NCI-H345 (cell line): ENCODE results near the gene ROR1.

Experiments used
- DNase-seq: peaks from one replicate; lab custom pipeline; 2025; lab: John Stamatoyannopoulos, UW

Gene ROR1

DNA sequence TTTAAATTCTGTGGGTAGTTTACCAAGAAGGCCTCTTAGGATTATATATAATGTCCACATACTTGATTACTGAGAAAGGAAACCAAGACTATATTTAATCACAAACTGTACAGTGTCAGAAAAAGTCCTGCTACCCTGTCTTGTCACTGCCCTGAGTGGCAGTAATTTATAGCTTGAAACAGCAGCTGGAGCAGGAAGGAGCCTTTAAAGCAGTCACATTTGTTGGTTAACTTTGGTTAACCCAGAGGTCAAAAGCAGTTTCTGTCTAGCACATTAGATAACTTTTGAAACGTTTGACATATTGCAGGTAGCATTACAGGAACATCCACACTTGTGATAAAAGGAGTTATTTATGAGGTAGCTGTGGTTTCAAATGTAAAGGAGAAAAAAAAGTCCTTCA, 161.7 kb downstream of the ROR1 start:
- no peak for DNase-seq

DNA sequence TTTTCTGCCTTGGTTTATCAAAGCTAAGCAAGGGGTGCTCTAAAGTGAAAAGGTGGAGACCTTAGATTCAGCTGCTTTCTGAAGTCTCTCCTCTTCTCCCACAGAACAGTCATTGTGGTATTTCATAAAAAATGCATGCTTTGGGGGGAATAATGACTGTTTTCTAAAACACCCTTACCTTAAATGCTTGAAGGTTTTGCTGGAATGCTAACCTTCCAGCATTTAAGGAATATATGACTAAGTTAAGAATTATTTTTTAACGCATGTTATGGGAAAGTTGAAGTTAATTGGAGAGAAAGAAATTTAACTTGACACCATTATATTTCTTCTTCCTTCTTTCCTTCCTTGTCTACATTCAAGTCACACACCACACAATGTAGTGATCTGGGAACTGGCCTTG, 162.5 kb downstream of the ROR1 start:
- no peak for DNase-seq

DNA sequence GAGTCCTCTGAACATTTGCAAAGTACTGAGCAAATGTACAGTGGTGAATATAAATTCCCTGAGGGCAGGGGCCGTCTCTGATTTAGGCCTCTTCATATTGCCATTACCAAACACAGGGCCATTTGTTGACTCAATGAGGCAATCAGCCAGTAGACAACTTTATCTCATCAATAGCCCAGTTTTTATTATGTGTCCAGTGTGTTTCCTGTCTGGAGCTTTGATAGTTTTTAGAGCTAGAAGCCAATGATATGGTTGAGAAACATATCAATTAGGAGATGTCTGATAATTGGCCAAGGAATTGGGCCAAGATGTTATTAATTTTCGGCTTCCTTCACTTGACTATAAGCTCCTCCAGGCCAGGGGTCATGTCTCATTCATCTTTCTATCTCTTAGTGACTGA, 163.0 kb downstream of the ROR1 start:
- DNase-seq = no peak

DNA sequence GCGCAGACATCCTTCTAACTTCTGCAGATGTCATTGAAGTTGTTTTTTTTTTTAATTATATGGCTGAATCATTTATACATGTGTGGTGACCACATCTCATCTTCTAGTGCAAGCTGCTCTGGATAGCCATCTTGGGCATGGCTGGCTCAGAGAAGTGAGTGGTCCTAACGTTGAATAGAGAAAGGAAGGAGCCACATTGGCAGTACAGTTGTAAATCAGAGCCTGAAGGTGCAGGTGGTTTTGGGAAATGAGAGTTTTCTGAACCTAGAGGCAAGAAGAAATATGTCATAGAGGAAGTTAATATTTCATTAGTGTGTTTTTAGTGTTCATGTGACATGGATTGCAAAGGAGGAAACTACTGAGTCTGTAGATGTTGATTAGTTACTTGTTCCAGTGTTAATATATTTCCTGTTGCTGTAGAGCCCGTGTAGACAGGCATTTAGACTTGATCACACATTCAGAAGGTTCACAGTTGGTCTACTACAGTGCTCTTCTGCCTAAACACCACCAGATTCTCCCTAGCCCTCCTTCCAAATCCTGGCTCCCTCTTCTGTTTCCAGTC, 163.7 kb downstream of the ROR1 start:
- DNase-seq = no peak

DNA sequence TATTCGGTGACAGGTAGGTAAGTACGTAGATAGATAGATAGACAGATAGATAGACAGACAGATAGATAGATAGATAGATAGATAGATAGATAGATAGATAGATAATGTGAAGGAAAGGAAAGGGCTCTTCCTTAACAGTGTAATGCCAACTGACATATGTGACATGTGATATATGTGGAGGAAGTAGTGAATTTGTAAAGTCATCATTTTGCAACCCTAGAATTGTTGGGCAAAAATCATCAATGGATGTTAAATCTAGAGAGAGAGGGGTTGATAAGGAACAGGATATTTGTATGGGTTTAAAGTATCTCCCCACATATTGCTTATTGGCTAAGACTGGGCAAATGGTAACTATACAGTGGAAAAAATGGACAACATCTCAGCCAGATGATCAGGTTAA, 166.6 kb downstream of the ROR1 start:
- DNase-seq = no peak

DNA sequence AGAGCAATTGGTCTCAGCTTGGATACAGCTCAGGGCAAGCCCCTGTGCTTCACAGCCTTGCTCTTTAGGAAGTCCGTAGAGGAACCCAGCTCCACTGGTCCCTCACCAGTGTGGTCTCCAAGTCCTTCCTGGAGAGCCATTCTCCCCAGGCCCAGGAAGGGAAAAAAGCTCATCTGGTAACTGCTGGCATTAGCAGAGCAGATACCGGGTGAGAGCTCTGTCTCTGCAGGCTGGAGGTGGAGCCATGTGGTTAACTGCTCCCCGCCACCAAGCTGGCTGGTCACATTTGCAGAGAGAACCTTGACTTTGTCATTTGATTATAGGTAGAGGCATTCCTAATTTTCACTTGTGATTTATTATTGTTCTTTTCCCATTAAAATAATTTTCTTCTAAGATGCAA, 169.6 kb downstream of the ROR1 start:
- no peak for DNase-seq

DNA sequence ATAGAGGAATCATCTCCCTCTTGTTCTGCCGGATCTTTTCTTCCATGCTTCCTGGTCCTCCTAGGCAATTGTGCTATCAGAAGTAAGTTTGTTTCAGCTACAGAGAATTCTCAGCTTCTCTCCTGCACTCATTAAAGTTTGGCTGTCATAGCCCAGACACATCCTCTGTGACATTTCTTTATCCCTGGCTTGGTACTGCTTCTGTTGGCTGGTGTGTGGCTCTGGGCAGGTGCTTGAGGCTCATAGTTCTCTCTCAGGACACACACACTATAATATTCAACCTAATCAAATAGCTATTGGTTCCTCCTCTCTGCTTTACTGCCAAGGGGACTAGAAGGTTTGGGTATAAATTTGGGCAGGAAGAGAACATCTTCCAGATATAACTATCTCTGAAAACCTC, 172.1 kb downstream of the ROR1 start:
- no peak for DNase-seq

DNA sequence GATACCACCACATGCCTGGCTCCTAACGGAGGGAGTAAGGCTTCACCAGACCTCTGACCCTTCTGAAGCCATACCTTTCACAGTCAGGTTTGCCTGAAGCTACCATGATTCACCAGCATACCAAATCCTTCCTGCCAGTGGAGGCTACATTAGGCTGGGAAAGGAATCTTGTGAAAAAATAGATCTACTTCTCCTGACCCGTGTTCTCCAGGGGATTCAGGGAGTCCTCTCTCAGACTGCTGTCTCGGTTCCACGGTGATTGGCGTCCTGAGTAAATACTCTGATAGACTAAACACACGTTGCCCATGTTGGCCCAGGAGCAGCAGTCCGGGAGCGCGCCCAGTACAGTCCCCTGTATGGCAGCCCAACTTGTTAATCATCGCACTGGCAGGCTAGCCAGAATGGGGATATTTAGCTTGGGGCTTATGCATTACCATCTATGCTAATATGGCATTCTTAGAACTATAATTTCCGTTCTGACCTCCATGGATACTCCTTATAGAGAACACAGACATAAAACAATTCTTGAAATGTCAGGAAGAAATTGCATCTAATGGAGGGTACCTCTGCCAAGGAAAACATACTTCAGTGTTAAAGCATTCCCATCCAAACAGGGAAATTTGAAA, 173.2 kb downstream of the ROR1 start:
- no peak for DNase-seq

DNA sequence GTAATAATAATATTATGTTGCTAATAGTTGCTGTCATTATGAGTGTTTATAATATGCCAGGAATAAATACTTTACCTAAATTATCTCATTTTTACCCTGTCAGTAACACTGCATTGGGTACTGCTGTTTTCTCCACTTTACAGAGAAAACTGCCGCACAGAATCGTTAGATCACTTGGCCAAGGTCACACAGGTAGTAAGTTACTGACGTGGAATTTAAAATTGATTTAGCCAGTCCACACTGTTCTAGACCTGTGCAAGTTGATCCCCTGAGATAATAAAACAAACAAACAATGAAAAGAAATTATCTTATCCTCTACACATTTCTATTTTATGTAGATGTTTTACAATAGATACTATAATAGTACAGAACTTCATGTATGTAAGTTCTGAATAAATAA, 174.1 kb downstream of the ROR1 start:
- DNase-seq = no peak

DNA sequence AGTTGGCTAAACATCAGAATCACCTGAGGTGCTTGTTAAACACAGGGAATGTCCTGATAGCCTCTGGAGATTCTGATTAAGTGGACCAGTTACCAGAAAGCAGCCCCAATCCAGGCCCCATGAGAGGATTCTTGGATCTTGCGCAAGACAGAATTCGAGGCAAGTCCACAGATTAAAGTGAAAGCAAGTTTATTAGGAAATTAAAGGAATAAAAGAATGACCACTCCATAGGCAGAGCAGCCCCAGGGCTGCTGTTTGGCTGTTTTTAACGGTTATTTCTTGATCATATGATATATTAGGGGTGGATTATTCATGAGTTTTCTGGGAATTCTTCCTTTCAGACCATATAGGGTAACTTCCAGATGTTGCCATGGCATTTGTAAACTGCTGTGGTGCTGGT, 176.2 kb downstream of the ROR1 start:
- DNase-seq = no peak

DNA sequence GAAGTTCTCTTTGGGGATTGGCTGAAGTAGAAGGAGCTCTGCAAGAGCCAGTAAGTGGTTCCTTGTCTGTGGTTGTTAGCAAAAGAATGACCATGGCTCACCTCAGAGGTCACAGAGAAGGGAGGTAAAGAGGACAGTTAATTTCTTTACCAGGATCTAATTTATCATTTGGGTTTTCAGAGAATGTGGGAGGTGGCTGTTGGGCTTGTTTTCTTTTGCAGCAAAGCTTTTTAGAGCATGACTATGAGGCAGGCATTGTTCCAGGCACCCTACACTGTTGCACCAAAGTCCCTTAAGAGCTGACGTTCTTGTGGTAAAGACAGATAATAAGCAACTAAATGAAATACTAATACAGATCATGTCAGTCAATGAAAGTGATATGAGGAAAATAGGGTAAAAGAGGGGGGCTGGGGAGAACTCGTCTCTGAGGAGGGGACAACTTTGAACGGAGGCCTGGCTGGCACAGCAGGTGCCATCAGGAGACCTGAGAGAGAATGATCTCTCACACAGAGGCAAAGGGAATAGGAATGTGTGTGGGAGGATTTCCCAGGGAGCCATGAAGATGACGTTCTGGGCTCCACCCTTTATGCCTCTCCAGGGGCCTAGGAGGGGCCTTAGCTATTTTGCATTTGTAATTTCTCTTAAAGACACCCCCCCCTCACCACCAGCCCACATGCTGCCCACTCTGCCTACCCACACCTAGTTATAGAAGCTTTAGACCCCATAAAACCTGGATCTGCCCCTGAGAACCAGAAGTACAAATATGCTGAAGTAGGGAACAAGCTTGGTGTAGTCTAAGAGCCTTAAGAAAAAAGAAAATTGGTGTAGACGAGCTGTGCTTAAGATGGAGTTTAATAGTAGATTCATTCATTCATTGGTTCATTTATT, 177.5 kb downstream of the ROR1 start:
- DNase-seq = no peak

DNA sequence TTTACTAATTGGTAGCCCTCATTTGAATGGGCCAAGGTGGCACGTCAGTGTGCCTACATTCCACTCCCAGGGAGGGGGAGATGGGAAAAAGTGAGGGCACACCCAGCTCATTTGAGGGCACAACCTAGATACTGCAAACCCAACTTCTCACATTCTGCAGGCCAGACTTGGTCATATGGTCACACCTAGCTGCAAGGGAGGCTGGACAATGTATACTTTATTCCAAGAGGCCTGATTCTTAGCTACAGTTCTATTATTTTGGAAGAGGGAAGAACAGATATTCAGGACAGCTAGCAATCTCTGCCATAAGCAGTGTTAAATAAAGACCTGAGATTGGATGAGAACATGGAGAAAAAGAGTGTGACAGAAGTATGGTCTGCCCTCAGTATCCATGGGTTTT, 180.4 kb downstream of the ROR1 start:
- no peak for DNase-seq

DNA sequence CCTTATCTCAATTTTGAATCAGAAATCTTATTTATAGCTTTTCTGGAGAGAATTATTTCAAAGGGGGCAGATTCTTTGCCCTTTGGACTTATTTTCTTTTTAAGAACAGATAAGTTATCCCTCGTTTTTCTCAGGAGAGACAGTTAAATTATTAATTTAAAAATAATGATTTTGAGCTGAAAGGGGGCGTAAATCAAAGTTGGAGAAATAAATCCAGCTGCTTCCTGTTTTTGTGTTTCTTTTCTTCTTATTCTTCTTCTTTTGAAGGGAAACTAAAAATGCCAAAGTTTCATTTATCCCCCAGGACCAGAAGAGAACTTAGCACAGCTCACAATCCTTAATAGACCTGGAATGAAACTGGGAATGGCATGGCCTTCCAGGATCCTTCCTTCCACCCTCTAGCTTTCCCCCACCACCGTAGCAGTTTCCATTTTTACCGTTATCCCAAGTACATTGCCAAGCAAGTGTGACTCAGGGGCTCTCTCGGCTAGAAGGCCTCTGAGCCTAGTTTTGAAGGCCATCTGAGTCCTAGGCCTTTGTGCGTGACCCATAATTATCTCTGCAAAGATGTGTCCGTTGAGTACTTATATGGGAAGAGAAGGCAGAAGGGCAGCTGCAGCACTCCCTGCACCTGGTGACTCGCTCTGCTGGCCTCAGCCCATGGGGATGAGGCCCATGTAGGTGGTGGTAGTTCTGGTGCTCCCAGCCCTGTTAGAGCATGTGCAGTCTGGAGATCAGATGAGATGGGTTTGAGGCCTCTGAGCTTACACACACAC, 181.7 kb downstream of the ROR1 start:
- DNase-seq = no peak

DNA sequence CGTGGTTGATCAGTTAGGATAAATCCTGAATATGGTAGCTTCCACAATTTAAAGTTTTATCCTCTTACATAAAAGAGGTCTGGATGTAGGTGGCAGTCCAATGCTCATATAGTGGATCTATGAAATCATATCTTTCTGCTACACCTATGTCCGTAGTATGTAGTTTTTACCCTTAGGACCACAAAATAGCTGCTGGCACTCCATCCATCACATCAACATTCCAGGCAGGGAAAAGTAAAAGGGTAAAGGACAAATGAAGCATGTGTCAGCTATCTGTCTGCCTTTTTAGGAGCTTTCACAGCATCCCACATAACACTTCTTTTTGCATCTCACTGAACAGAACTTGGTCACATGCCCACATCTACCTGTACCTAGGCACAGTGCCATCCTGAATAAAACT, 184.7 kb downstream of the ROR1 start:
- no peak for DNase-seq

DNA sequence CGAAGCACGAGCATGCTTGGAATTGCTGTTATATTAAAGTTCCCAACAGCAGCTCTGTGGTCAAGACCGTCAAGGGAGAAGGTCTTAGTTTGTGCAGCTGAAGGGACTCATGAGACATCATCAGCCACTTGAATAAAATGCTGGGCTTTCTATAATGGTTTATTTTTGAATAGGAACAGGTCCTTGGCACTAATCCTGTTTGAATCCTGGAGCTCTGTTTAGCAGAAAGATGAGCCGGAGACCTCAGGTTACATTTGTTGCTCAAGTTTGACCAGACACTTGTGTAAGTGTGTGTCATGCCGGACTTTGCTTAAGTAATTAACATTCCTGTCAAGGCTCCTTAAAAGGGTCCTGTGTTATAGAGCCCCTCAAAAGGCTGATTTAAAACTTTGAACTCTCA, 186.5 kb downstream of the ROR1 start:
- DNase-seq = no peak

DNA sequence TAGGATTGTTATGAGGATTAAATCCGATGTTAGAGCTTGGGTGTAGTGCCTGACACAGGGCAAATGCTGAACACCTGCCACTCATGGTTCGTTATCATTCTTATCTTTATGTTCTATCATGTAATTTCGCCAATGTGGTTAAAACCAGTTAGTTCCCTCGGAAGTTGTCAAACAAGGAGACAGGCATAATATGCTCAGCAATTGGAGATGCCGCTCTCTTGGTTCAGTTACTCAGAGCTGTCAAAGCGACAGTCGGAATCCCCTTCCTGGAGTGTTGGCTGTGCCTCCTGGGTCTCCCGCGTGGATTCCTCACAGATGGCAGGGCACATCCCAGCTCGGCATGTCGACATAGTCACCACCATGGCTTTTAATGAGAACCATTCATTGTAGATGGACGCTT, 192.2 kb downstream of the ROR1 start:
- DNase-seq = no peak

DNA sequence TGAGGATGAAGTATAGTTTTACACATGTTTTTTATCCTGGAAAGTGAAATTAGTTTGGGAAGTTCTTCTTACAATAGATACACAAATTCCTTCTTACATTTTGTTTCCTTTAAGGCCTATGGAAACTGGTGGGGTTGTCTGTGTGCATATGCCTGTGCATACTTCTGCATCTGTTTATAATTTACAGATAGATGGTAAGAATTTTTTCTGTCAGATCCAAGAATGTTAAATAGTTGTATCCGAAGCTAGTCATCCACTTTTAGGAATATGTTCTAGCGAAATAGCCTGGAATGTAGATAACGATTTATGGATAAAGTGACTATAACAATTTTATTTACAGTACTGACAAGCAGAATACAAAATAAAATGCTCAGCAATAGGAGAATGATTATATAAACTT, 194.1 kb downstream of the ROR1 start:
- no peak for DNase-seq

DNA sequence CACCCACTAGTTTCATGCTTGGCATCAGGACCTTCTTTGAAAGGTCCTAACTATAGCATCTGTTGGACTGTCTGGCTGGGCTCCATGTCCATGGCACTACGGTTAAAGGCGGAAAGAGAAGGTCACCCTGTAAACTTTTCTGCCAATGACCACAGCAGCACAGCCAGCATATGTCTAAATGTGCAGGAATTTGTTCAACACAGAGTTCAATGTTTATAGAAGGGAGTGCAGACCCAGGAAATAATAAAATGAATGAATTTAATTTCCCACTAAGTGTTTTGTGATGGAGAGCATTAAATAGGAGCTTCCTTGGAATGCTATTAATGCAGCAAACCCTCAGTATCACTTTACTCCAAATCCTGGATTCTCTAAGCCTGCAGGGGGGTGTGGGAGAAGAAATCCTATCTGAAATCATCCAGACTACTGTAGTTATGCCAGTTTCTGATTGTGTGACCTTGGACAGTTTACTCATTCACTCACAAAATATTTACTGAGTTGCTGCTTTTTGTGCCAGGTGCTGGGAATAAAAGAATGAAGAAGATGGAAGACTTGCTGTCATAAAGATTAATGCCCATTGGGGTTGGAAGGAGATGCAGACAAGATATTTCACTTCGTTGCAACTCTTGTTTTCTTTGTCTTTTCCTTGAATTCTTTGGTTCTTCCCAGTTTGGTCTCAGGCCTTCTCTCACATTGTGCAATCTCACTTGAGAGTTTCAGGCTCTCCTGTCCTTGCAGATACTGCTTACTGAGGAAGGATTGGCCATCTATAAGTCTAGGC, 195.0 kb downstream of the ROR1 start:
- DNase-seq = no peak

DNA sequence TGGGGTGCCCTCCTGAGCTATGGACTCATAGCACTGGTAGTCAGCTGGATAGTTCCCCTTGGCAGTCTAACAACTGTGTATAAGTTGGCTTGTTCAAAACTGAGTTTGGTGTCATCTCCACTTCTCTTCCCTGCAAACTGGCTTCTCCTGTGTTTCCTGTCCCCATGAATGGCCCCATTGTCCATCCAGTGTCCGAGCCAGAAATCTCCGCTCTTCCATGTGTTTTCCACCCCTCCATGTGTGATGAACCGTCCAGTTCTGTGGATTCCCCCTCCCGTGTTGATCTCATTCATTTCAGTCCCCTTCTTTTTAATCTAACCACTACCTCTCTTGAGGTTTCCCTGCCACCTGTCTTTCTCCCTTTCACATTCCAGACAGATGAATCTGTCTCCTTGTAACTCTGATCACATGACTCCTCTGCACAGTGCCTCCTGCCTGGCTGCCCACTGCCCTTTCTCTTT, 195.7 kb downstream of the ROR1 start:
- no peak for DNase-seq

DNA sequence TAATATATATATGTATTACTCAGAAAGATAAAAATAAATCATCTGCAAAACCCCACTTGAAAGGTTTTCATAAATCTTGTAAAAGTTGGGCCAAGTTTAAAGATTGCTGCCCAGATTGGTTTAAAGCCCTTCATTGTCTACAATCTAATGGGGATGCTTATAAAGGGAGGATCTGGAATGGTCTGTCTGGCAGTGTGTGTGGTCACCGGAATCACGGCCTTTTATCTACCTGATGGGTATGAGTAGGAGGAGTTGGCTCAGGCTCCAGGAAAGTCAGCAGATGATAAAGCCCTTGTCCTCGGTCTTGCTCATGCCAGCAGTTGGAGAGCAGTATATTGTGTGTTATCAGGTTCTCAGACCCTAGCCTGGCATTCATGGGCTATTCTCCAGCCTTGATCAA, 197.7 kb downstream of the ROR1 start:
- no peak for DNase-seq

DNA sequence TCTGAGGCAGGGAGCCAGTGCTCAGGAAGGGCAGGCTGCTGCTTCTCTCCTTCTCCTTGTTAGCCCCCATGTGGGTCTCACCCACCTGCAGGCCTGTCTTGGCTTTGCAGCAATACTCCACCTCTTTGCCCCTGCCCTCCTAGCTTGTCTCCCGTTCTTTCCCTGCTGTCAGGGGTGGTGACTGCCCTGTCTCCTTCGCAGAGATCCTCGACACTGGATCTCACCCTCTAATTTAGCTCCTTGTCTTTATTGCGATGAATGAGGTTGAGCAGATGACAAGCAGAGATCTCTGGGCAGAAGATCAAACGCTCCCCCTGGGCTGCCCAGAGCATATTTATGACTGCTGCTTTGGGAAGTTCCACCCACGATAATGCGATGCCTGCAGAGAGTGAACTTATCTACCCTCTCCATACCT, 199.2 kb downstream of the ROR1 start:
- no peak for DNase-seq

DNA sequence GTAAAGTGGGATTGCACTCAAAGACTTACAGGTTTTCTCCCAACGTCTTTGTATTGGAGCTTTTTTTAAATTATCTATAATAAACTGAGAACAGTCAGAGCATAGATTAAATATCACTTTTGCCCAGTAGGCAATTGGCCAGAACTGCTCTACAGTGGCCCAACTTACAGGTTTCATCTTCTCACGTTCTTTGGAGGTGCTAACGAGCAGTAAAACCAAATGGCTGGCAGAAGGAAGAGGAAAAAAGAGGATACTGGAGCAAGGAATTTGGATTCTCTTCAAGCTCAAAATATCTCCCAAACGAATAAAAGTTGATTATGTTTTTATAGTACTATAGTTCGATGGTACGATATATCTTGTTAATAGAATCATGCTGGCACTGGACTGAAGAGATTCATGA, 201.1 kb downstream of the ROR1 start:
- no peak for DNase-seq
